CD4-positive, CD25-positive, alpha-beta regulatory T cell (primary cell): Measurements from ENCODE around the gene NAP1L4. TPM values are rescaled to one million over a fixed set of nuclear protein-coding genes. Genes with fewer than 3 reads are reported as not detected.
A peak's percentile ranks its signal among the peaks of the same experiment; 100 is the strongest.

Experiments used
- ATAC-seq, 2 donors: fragments of 150-1000 bp; cut with Tn5 transposase; one replicate each; pipeline ENCODE4 v1.10.0; 2021; ENCODE audit warnings: low read depth in 2 of 2, moderate number of reproducible peaks in 2 of 2, moderate library complexity in 1 of 2
- DNase-seq, 3 donors: peaks; one replicate each; pipeline versions ENCODE4 v3.0.0 to v3.0.0-alpha.2; 2012 to 2022; ENCODE audit warnings: mixed read lengths in 1 of 3
- H3K27ac ChIP-seq: one replicate; pipeline ENCODE4 v1.7.0; 2013; ENCODE audit warnings: mild to moderate bottlenecking, low read length; ENCODE audit not compliant: insufficient read depth, poor library complexity, severe bottlenecking
- H3K27me3 ChIP-seq: one replicate; pipeline ENCODE4 v1.7.0; 2013; ENCODE audit warnings: low read length; ENCODE audit not compliant: control insufficient read depth, insufficient read depth
- H3K36me3 ChIP-seq: one replicate; pipeline ENCODE4 v1.7.0; 2013; ENCODE audit warnings: mild to moderate bottlenecking, low read length, moderate library complexity; ENCODE audit not compliant: control insufficient read depth, insufficient read depth
- H3K4me1 ChIP-seq: 2 replicates; pipeline ENCODE4 v1.7.0; 2013; ENCODE audit warnings: mild to moderate bottlenecking, low read length; ENCODE audit not compliant: insufficient read depth, control insufficient read depth, poor library complexity, severe bottlenecking
- H3K4me3 ChIP-seq: one replicate; pipeline ENCODE4 v1.7.0; 2013; ENCODE audit warnings: low read depth, mild to moderate bottlenecking, low read length, moderate library complexity
- H3K9me3 ChIP-seq, 2 experiments: 1 replicate in 1 of 2; 2 replicates in 1 of 2; pipeline ENCODE4 v1.7.0; 2013; ENCODE audit warnings: low read length in 2 of 2, mild to moderate bottlenecking in 1 of 2, moderate library complexity in 1 of 2; ENCODE audit not compliant: control insufficient read depth in 2 of 2
- H3K27ac Mint-ChIP-seq, 3 donors: one replicate each; pipeline ENCODE4 v1.8.0; 2020 to 2022; ENCODE audit warnings: mild to moderate bottlenecking in 3 of 3, mixed read lengths in 3 of 3, moderate library complexity in 2 of 3
- H3K27me3 Mint-ChIP-seq: one replicate; pipeline ENCODE4 v1.8.0; 2022; ENCODE audit warnings: mild to moderate bottlenecking, mixed read lengths
- H3K36me3 Mint-ChIP-seq: one replicate; pipeline ENCODE4 v1.8.0; 2020; ENCODE audit warnings: mixed read lengths
- H3K4me1 Mint-ChIP-seq, 4 donors: one replicate each; pipeline ENCODE4 v1.8.0; 2020 to 2022; ENCODE audit warnings: mixed read lengths in 4 of 4, mild to moderate bottlenecking in 1 of 4
- H3K4me3 Mint-ChIP-seq, 4 donors: one replicate each; pipeline ENCODE4 v1.8.0; 2020 to 2022; ENCODE audit warnings: mild to moderate bottlenecking in 4 of 4, mixed read lengths in 4 of 4, moderate library complexity in 3 of 4
- H3K9me3 Mint-ChIP-seq, 7 donors: one replicate each; pipeline ENCODE4 v1.8.0; 2020 to 2022; ENCODE audit warnings: mixed read lengths in 7 of 7, mild to moderate bottlenecking in 3 of 7, moderate library complexity in 2 of 7
- polyA plus RNA-seq, 4 donors: library from polyadenylated mRNA; unstranded; fragments of 300-500 nt; fragmentation: Illumina TruSeq; gene quantifications; one replicate each; pipeline ENCODE4 v1.2.3, GENCODE V29; 2021
- total RNA-seq: library from RNA; stranded (reverse); gene quantifications from one replicate; pipeline ENCODE4 v1.2.3, GENCODE V29; 2022

Gene NAP1L4
- total and polyA plus RNA-seq, 5 donors from 2014 or later = 210 to 351 (median 228) TPM

DNA sequence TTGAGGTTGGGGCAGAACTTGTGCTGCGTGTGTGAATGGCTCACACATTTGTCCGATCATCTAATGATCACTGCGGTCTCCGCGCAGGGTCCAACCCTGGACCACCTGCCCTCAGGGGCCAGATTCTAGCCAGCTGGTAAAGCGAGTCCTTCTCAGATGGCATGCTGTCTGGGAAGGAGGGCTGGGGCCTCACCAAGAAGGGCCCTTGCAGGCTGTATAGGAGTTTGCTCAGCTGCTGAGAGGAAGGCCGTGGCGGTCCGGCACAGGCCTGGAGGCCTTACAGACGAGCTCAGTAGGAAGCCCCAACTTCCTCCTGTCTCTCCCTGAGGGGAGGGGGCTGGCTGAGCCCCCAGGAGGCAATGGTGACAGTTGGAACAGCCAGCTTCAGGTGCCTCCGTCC, 76.7 kb downstream of the NAP1L4 start:
- H3K4me1 ChIP-seq = peaks cover 5% of the 10 kb centered on the region
- no peak overlapping the region for H3K27ac Mint-ChIP-seq
- no peak for ATAC-seq

DNA sequence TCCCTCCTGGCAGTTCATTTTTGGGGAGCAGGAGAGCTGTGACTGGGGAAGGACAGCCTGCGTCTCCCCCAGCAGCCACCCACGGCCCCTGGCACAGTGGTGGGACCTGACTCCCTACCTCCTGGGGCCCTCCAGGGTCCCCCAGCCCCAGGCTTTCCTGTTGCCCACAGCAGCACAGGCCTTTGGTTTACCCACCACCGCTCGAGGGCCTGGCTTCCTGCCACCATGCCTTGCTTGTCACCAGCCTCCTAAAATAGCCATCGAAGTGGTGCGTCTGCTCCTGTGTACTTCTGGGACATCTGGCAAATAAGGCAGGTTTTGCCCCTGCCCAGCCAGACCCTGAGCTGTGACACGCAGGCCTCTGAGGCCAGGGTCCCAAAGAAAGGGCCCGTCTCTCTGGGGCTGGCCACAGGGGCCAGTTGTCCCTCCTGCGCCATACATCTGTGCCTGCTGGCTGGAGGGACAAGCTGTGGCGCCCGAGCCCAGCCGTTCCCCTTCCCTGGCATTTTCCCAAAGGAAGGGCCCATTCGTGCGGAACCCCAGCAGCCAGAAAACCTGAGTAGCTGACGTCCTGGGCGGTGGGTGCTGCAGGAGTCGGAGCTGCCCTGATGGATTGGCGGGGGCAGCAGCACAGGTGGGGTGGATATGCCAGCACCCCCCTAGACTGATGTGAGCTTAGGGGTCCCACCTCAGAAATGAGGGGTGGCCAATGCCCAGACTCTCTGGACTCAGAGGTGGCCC, 77.5 kb downstream of the NAP1L4 start:
- Mint-ChIP-seq H3K27me3 (no peaks in the 10 kb centered on the region), H3K4me1 (peaks cover 0 to 17% (median 3%) of the 10 kb centered on the region in 4 donors), H3K9me3 (no peaks in the 10 kb centered on the region), H3K27ac (peak overlapping the region in 1 of 3 donors; percentile 5), H3K36me3 (no peaks in the 10 kb centered on the region), H3K4me3 (peak overlapping the region in 1 of 4 donors; percentile 28)
- Histone ChIP-seq H3K36me3 (no peaks in the 10 kb centered on the region), H3K4me1 (peaks cover 5% of the 10 kb centered on the region), H3K9me3 (no peaks in the 10 kb centered on the region), H3K27ac (no peak overlapping the region), H3K4me3 (no peak overlapping the region), H3K27me3 (no peaks in the 10 kb centered on the region)
- ATAC-seq = no peak
- DNase-seq = no peak

More for the DNA sequence above, 76.7 kb downstream of the NAP1L4 start:
- no peaks in the 10 kb centered on the region for H3K36me3 Mint-ChIP-seq
- H3K27me3 Mint-ChIP-seq = no peaks in the 10 kb centered on the region
- H3K4me3 ChIP-seq = no peak overlapping the region
- H3K9me3 ChIP-seq = no peaks in the 10 kb centered on the region
- H3K36me3 ChIP-seq = no peaks in the 10 kb centered on the region
- DNase-seq = no peak
- H3K9me3 Mint-ChIP-seq = no peaks in the 10 kb centered on the region
- H3K27ac ChIP-seq = no peak overlapping the region
- H3K27me3 ChIP-seq = no peaks in the 10 kb centered on the region
- no peak overlapping the region for H3K4me3 Mint-ChIP-seq
- peaks cover 0 to 17% (median 3%) of the 10 kb centered on the region in 4 donors for H3K4me1 Mint-ChIP-seq

DNA sequence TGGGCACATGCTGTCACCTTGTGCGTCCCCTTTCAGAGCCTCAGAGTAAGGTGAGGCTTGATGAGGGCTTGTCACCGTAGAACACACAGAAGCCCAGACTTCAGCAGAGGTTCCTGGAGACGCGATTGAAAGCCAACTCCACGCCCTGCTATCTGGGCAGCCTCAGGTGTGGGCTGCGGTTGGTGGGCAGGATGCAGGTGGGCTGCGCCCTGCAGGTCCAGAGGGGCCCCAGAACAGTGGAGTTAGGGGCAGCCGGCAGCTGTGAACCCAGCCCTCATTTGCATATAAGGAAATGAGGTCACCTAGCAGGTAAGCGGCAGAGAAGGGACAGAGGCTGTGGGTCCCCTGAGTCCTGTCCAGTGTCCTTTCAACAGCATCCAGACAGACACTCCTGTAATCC, 78.4 kb downstream of the NAP1L4 start:
- Mint-ChIP-seq H3K4me1 (peaks cover 0 to 17% (median 3%) of the 10 kb centered on the region in 4 donors), H3K9me3 (no peaks in the 10 kb centered on the region), H3K36me3 (no peaks in the 10 kb centered on the region), H3K27ac (no peak overlapping the region), H3K27me3 (no peaks in the 10 kb centered on the region), H3K4me3 (no peak overlapping the region)
- ATAC-seq (no peak), DNase-seq (no peak)
- peaks cover 5% of the 10 kb centered on the region for H3K4me1 ChIP-seq
- no peaks in the 10 kb centered on the region for H3K9me3 ChIP-seq
- no peak overlapping the region for H3K27ac ChIP-seq
- H3K36me3 ChIP-seq = no peaks in the 10 kb centered on the region
- H3K4me3 ChIP-seq = no peak overlapping the region
- no peaks in the 10 kb centered on the region for H3K27me3 ChIP-seq

DNA sequence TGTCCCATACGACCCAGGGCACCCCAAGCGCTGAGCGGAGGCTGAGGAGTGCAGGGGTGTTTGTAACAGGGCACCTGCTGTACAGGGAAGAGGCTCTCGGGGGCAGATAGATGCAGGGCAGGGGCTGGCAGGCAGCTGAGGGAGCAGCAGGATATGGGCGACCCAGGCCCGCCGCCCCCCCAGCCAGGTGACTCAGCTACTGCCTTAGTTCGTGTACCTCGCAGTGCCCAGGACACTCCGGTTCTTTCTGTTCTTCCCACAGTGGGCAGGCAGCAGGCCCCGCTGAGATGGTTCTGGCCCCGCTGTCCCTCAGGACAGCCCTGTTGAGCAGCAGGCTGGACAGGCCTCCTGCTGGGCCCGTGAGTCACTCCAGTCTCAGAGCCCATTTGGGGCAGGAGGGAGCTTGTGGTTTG, 79.1 kb downstream of the NAP1L4 start:
- peaks cover 0 to 17% (median 3%) of the 10 kb centered on the region in 4 donors for H3K4me1 Mint-ChIP-seq
- no peak for ATAC-seq
- Histone ChIP-seq H3K27me3 (no peaks in the 10 kb centered on the region), H3K9me3 (no peaks in the 10 kb centered on the region), H3K4me3 (no peak overlapping the region), H3K36me3 (no peaks in the 10 kb centered on the region), H3K27ac (no peak overlapping the region), H3K4me1 (peaks cover 5% of the 10 kb centered on the region)
- DNase-seq = no peak
- no peaks in the 10 kb centered on the region for H3K36me3 Mint-ChIP-seq
- no peak overlapping the region for H3K27ac Mint-ChIP-seq
- H3K27me3 Mint-ChIP-seq = no peaks in the 10 kb centered on the region
- H3K9me3 Mint-ChIP-seq = no peaks in the 10 kb centered on the region
- no peak overlapping the region for H3K4me3 Mint-ChIP-seq

DNA sequence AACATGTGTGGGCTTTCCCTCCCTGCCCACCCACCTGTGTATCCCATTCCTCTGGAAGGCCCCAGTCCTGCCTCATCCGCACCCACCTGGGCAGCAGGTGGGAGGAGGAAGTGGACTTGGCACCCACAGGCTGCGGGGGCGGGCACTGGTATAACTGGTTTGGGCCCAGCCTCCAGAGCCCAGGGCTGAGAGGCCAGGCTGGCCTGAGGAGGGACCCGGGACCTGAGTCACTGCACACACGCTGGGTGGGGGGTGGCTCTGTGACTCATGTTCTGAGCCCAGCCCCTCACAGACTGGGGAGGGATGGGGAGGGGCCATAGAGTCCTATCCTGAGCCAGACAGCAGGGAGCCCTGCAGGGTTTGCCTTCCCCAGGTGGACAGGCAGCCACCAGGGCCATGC, 79.6 kb downstream of the NAP1L4 start:
- H3K36me3 Mint-ChIP-seq = no peaks in the 10 kb centered on the region
- ATAC-seq = no peak

DNA sequence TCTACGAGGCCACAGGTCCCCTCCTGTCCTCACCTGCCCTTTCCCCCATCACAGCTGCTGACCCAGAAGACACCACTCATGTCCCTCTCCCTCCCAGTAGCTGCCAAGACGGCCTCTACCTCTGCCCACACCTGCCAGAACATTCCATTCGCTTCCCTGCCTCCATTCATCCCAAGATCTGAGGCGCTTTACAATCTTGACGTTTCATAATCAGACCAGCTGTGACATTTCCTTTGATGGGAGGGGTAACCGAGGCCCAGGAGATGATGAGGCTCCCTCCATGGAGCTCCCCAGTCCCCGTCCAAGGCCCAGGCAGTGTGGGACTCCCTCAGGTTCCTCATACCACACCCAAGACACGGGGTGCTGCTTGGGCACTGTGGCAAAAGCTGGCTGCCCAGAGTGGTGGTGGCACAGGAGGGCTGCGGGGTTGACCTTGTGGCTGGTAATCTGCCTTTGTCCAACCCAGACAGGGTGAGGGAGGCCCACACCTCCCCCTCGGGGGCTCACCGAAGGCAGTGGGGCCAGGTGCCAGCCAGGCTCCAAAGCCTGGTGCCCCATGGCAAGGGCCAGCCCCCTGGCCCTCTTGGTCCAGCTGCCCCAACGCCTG, 80.2 kb downstream of the NAP1L4 start:
- Histone ChIP-seq H3K9me3 (no peaks in the 10 kb centered on the region), H3K4me1 (peaks cover 5% of the 10 kb centered on the region), H3K36me3 (no peaks in the 10 kb centered on the region), H3K4me3 (no peak overlapping the region), H3K27ac (no peak overlapping the region), H3K27me3 (no peaks in the 10 kb centered on the region)
- no peak for DNase-seq
- Mint-ChIP-seq H3K9me3 (no peaks in the 10 kb centered on the region), H3K27ac (no peak overlapping the region), H3K4me1 (peaks cover 0 to 17% (median 3%) of the 10 kb centered on the region in 4 donors), H3K27me3 (no peaks in the 10 kb centered on the region), H3K4me3 (peak overlapping the region in 1 of 4 donors; percentile 17), H3K36me3 (no peaks in the 10 kb centered on the region)
- no peak for ATAC-seq

More for the DNA sequence above, 79.6 kb downstream of the NAP1L4 start:
- no peak for DNase-seq
- H3K27ac Mint-ChIP-seq = no peak overlapping the region
- Histone ChIP-seq H3K4me1 (peaks cover 5% of the 10 kb centered on the region), H3K27me3 (no peaks in the 10 kb centered on the region), H3K36me3 (no peaks in the 10 kb centered on the region), H3K4me3 (no peak overlapping the region), H3K27ac (no peak overlapping the region), H3K9me3 (no peaks in the 10 kb centered on the region)
- H3K4me3 Mint-ChIP-seq = no peak overlapping the region
- no peaks in the 10 kb centered on the region for H3K9me3 Mint-ChIP-seq
- H3K4me1 Mint-ChIP-seq = peaks cover 0 to 17% (median 3%) of the 10 kb centered on the region in 4 donors
- no peaks in the 10 kb centered on the region for H3K27me3 Mint-ChIP-seq

DNA sequence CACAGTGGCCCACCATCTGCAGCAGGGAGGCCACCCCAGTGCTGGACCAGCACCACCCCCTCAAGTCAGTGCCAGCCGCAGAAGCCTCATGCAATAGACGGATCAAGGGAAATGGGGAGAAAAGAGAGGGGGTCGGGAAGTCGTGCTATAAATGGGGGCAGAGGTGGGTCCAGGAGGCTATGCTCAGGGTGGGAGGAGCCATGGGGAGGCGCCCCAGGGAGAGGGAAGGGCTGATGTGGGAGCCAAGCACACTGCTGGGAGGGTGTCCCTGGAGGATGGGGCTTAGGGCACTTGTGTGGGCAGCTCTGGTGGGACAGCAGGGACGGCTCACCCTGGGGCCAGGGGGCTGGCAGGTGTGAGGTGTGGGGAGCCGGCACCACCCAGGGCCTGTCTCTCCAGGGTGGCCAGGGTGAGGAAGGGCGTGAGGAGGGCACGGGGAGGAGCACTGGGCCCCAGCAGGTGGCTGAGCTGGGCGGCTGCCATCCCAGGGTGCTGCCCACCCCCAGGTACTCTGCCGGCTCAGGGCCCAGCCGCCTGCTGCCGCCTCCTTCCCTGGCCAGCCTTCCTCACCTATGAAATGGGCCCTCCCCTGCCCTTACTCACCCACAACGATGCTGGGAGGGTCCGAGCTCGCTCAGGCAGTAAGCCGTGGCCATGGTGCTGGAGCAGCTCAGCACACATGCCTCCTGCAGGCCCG, 80.9 kb downstream of the NAP1L4 start:
- Histone ChIP-seq H3K27me3 (no peaks in the 10 kb centered on the region), H3K4me1 (peaks cover 5% of the 10 kb centered on the region), H3K36me3 (no peaks in the 10 kb centered on the region), H3K4me3 (no peak overlapping the region), H3K27ac (no peak overlapping the region), H3K9me3 (no peaks in the 10 kb centered on the region)
- H3K27ac Mint-ChIP-seq = peak overlapping the region in 1 of 3 donors; percentile 53
- H3K27me3 Mint-ChIP-seq = no peaks in the 10 kb centered on the region
- DNase-seq (no peak), ATAC-seq (no peak)
- no peak overlapping the region for H3K4me3 Mint-ChIP-seq
- H3K36me3 Mint-ChIP-seq = peaks cover 4% of the 10 kb centered on the region
- no peaks in the 10 kb centered on the region for H3K9me3 Mint-ChIP-seq
- peaks cover 0 to 17% (median 3%) of the 10 kb centered on the region in 4 donors for H3K4me1 Mint-ChIP-seq
